PC-9 (cell line): ENCODE measurements around the gene SPON2. TPM values are rescaled to one million over a fixed set of nuclear protein-coding genes. Genes with fewer than 3 reads are reported as not detected.

Source experiments
- BruUV-seq: library from RNA; stranded (reverse); fragments of 400-500 nt; replicated peaks from 2 replicates; lab custom pipeline; 2021; lab: Mats Ljungman, UMichigan
- CTCF ChIA-PET: fragments of 300-600 bp; sonication (Branson Sonifier 250); formaldehyde crosslinking; loops from one replicate; lab custom pipeline; 2022; ENCODE audit warnings: antibody characterized with exemption; lab: Charles Lee
- POLR2A ChIA-PET: fragments of 300-600 bp; sonication (Branson Sonifier 250); formaldehyde crosslinking; loops from one replicate; lab custom pipeline; 2022; ENCODE audit warnings: antibody characterized with exemption; ENCODE audit not compliant: unreplicated experiment; lab: Charles Lee
- DNase-seq, 2 experiments: peaks; one replicate each; pipeline versions ENCODE4 v3.0.0 to v3.0.0-alpha.2; 2015 to 2022; ENCODE audit warnings: mixed read lengths in 1 of 2
- H2AFZ ChIP-seq: fragments of 200-600 bp; sonication (generic); 2 replicates; pipeline ENCODE4 v1.8.1; 2017; ENCODE audit warnings: antibody characterized with exemption
- H3F3A ChIP-seq: fragments of 200-600 bp; sonication (generic); 2 replicates; pipeline ENCODE4 v1.8.1; 2017; ENCODE audit warnings: antibody characterized with exemption, mild to moderate bottlenecking, low read depth; ENCODE audit not compliant: insufficient read depth
- H3K27ac ChIP-seq: fragments of 200-600 bp; sonication (generic); 2 replicates; pipeline ENCODE4 v1.6.1; 2016; ENCODE audit warnings: mixed run types
- H3K27me3 ChIP-seq: fragments of 200-600 bp; sonication (generic); 2 replicates; pipeline ENCODE4 v1.6.1; 2016; ENCODE audit warnings: low read depth, mixed run types; ENCODE audit not compliant: insufficient read depth
- H3K36me3 ChIP-seq: fragments of 200-600 bp; sonication (generic); 2 replicates; pipeline ENCODE4 v1.6.1; 2016; ENCODE audit warnings: low read depth, mixed run types
- H3K4me1 ChIP-seq: fragments of 200-600 bp; sonication (generic); replicated peaks from 2 replicates; pipeline ENCODE4 v1.6.1; 2016; ENCODE audit warnings: mixed run types; ENCODE audit not compliant: insufficient read depth
- H3K4me2 ChIP-seq: fragments of 200-600 bp; sonication (generic); 2 replicates; pipeline ENCODE4 v1.6.1; 2017; ENCODE audit warnings: mixed run types
- H3K4me3 ChIP-seq: fragments of 200-600 bp; sonication (generic); 2 replicates; pipeline ENCODE4 v1.6.1; 2016; ENCODE audit warnings: mixed run types
- H3K79me2 ChIP-seq: fragments of 200-600 bp; sonication (generic); 2 replicates; pipeline ENCODE4 v1.6.1; 2017; ENCODE audit warnings: low read depth, mixed run types
- H3K9me2 ChIP-seq: fragments of 200-600 bp; sonication (generic); 2 replicates; pipeline ENCODE4 v1.8.1; 2017; ENCODE audit warnings: mild to moderate bottlenecking; ENCODE audit not compliant: insufficient read depth
- H3K9me3 ChIP-seq: fragments of 200-600 bp; sonication (generic); 2 replicates; pipeline ENCODE4 v1.8.1; 2016; ENCODE audit warnings: low read depth; ENCODE audit not compliant: insufficient read depth
- H4K20me1 ChIP-seq: fragments of 200-600 bp; sonication (generic); 2 replicates; pipeline ENCODE4 v1.8.1; 2017; ENCODE audit not compliant: insufficient read depth
- CTCF ChIP-seq: fragments of 200-600 bp; sonication (generic); conservative IDR thresholded peaks from 2 replicates; pipeline ENCODE4 v1.6.1; 2017; ENCODE audit warnings: mixed run types, antibody characterized with exemption, mild to moderate bottlenecking, moderate library complexity
- EZH2 ChIP-seq: fragments of 200-600 bp; sonication (generic); IDR thresholded peaks from 2 replicates; pipeline ENCODE4 v1.8.0; 2017; ENCODE audit warnings: antibody characterized with exemption, low read depth
- intact Hi-C: fragments of 100-400 bp; cut with micrococcal nuclease; formaldehyde crosslinking; loops from one replicate; pipeline ENCODE4 v1.10.0; 2022; ENCODE audit not compliant: unreplicated experiment
- total RNA-seq: library from RNA; stranded (reverse); gene quantifications from 2 replicates; pipeline ENCODE4 v1.2.3, GENCODE V29; 2021

Gene SPON2
- total RNA-seq, 1 experiment from 2014 or later, result 2.0 TPM

GRCh38 chr4:1204286-1204827, 32.0 kb upstream of the SPON2 start:
- Histone ChIP-seq H2AFZ (no peak overlapping the region), H3K4me1 (no peaks in the 10 kb centered on the region), H4K20me1 (no peaks in the 10 kb centered on the region), H3K36me3 (no peaks in the 10 kb centered on the region), H3F3A (no peaks in the 10 kb centered on the region), H3K4me3 (no peak overlapping the region), H3K9me2 (no peaks in the 10 kb centered on the region), H3K27me3 (0 out of 2 replicates have a peak, but pooled peaks cover 6% of the 10 kb centered on the region), H3K4me2 (no peak overlapping the region), H3K9me3 (no peaks in the 10 kb centered on the region), H3K79me2 (no peaks in the 10 kb centered on the region), H3K27ac (no peak overlapping the region)
- DNase-seq, result no peak
- POLR2A ChIA-PET, result interaction anchor here (0.6 kb wide), 1 partner anchor 459 kb away, joined by 5 read pairs; no protein-coding TSS in a partner anchor
- CTCF ChIA-PET, result no interaction called here
- no peak for TF ChIP-seq CTCF
- TF ChIP-seq EZH2, result no peak
- no TSS peak for BruUV-seq
- intact Hi-C loops, result no loop called here

- DNase-seq, result no peak
- H3K79me2 ChIP-seq, result no peaks in the 10 kb centered on the region
- no peaks in the 10 kb centered on the region for H3K9me2 ChIP-seq
- no peaks in the 10 kb centered on the region for H3K4me1 ChIP-seq
- BruUV-seq, result no TSS peak
- no peaks in the 10 kb centered on the region for H3K36me3 ChIP-seq
- H3K4me2 ChIP-seq, result no peak overlapping the region
- no peaks in the 10 kb centered on the region for H3K9me3 ChIP-seq
- H3K27ac ChIP-seq, result no peak overlapping the region
- 0 out of 2 replicates have a peak, but pooled peaks cover 6% of the 10 kb centered on the region for H3K27me3 ChIP-seq
- ChIA-PET CTCF (no interaction called here), POLR2A (no interaction called here)
- H3F3A ChIP-seq, result no peaks in the 10 kb centered on the region
- H3K4me3 ChIP-seq, result no peak overlapping the region
- TF ChIP-seq EZH2 (no peak), CTCF (no peak)
- intact Hi-C loops, result no loop called here
- H4K20me1 ChIP-seq, result no peaks in the 10 kb centered on the region
- no peak overlapping the region for H2AFZ ChIP-seq
These were observed 30.7 kb upstream of the SPON2 start for GRCh38 chr4:1203026-1203616.

- CTCF ChIA-PET, result no interaction called here
- no peak overlapping the region for H3K27ac ChIP-seq
- H3K4me1 ChIP-seq, result no peaks in the 10 kb centered on the region
- H3F3A ChIP-seq, result no peaks in the 10 kb centered on the region
- BruUV-seq, result no TSS peak
- H3K4me3 ChIP-seq, result no peak overlapping the region
- no peaks in the 10 kb centered on the region for H4K20me1 ChIP-seq
- no peak overlapping the region for H3K4me2 ChIP-seq
- POLR2A ChIA-PET, result no interaction called here
- intact Hi-C loops, result no loop called here
- H2AFZ ChIP-seq, result no peak overlapping the region
- no peaks in the 10 kb centered on the region for H3K79me2 ChIP-seq
- no peaks in the 10 kb centered on the region for H3K9me3 ChIP-seq
- H3K27me3 ChIP-seq, result 0 out of 2 replicates have a peak, but pooled peaks cover 6% of the 10 kb centered on the region
- H3K9me2 ChIP-seq, result no peaks in the 10 kb centered on the region
- no peak for DNase-seq
- H3K36me3 ChIP-seq, result no peaks in the 10 kb centered on the region
- TF ChIP-seq EZH2 (no peak), CTCF (no peak)
These were observed 30.2 kb upstream of the SPON2 start for GRCh38 chr4:1202526-1203011.
